ENCODE measurements around the gene EBF3.

Gene EBF3

DNA sequence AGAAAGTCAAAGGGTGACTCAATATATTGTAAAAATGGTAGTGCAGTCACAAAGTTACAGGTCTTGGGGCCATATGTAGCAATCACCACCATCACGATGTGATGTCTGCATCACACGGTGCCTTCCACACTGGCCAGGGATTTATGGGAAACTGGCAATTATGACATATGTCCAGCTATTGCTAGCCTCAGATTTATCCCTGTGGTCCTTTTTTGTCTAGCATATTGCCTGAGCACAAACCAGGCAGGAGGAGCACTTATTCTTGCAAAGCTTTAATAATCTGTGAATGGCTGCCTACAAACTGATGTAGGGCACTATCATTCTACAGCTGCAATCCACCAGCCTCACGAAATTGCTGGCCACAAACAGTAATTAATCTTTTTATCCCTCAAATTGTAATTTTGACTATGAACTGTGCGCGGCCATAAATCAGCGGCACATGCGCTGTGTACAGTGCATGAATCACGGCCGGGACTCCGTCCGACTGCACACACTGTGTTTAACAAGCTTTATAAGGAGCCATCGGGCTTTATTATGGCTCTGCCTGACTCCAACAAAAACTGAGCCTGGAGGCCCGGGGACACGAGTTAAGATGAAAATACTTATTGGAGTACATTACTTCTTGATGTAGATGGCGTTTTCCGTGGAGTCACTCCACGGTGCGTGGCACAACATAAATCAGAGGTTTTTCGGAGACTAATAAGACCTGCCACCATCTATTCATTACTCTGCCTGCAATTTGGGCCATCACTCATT is 115.2 kb downstream of the EBF3 start:
- Histone ChIP-seq H3K4me1 (ENCODE audit: insufficient read depth, low read length) (no peaks in the 10 kb centered on the region), H3K27ac (ENCODE audit: low read length) (no peak overlapping the region), H3K79me2 (ENCODE audit: insufficient read depth, low read length) (no peaks in the 10 kb centered on the region), H3K9me3 (ENCODE audit: insufficient read depth, low read length, severe bottlenecking) (no peaks in the 10 kb centered on the region), H3K27me3 (ENCODE audit: insufficient read depth, low read length, poor library complexity) (no peaks in the 10 kb centered on the region), H3K4me3 (ENCODE audit: low read depth in 1 of 2, low read length in 2 of 2) (no peak overlapping the region), H3K9ac (ENCODE audit: low read depth, low read length) (no peak overlapping the region), H3K36me3 (ENCODE audit: insufficient read depth, low read length) (no peaks in the 10 kb centered on the region), H3K4me2 (ENCODE audit: insufficient read depth, low read length) (no peak overlapping the region), H4K20me1 (ENCODE audit: insufficient read depth, low read length) (no peaks in the 10 kb centered on the region), H2AFZ (ENCODE audit: low read depth, low read length) (no peak overlapping the region)
- DNase-seq (no peak), ATAC-seq (ENCODE audit: insufficient read depth, low read depth) (no peak)
- TF ChIP-seq, protein P1, sequence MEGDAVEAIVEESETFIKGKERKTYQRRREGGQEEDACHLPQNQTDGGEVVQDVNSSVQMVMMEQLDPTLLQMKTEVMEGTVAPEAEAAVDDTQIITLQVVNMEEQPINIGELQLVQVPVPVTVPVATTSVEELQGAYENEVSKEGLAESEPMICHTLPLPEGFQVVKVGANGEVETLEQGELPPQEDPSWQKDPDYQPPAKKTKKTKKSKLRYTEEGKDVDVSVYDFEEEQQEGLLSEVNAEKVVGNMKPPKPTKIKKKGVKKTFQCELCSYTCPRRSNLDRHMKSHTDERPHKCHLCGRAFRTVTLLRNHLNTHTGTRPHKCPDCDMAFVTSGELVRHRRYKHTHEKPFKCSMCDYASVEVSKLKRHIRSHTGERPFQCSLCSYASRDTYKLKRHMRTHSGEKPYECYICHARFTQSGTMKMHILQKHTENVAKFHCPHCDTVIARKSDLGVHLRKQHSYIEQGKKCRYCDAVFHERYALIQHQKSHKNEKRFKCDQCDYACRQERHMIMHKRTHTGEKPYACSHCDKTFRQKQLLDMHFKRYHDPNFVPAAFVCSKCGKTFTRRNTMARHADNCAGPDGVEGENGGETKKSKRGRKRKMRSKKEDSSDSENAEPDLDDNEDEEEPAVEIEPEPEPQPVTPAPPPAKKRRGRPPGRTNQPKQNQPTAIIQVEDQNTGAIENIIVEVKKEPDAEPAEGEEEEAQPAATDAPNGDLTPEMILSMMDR (IDR thresholded peaks at IDR 0.05; ENCODE audit: borderline replicate concordance, extremely low read depth, low read length, poor library complexity, severe bottlenecking) = no peak
- TF ChIP-seq EZH2 (IDR thresholded peaks at IDR 0.05; ENCODE audit: borderline replicate concordance, low read depth, low read length, severe bottlenecking) = no peak

DNA sequence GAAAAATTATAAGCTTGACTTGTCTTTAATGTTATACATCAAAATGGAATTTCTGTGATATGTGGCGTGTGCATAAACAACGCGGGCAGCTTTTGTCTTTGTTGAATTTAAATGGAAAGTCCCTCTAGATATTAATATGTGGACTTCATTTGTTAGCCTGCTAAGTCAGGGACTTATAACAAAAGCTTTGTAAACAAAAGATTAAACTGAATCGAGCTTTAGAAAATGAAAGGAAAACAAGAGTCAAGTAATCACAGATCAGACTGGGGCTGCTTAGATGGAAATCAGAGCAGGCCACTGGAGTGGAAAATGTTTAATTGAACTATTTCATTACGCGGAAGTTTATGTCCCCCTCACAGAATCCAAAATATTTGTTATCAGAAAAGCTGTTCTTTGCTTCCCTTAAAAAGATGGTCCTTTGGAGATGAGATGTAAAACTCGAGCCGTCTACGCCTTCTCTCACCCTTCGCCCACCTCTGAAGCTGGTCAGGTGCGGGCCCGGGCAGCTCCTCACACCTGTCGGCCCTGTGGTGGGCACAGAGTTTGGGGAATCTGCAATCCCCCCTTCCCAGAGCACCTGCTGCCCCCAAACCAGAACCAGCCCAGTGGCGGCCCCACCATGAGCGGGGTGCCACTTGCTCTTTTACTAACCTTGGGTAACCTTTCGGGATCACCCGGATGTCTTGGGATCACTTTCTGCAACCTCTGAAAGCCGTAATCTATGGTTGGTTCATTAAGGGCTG is 116.2 kb downstream of the EBF3 start:
- H3K27me3 ChIP-seq (ENCODE audit: insufficient read depth, low read length, poor library complexity) = no peaks in the 10 kb centered on the region
- ATAC-seq (ENCODE audit: insufficient read depth, low read depth) = no peak

DNA sequence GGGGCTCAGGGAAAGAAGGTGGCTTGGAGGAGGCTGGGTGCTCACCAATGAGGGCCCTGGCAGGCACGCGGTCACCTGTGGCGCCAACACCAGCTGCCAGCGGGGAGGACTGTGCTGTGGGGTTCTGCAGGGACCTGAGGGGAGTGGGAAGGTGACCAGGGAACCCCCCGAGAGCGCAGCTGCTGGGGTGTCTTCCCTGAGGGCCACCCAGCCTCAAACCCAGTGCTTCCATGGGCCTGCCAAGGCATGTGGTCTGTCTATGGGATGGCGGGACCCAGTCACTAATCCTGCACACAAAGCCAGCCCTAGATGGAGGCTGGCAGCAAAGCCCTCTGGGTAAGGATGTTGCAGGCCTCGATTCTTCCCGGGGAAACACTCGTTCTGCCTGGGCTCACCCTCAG is 117.1 kb downstream of the EBF3 start:
- DNase-seq = no peak
- no peaks in the 10 kb centered on the region for H3K36me3 ChIP-seq (ENCODE audit: insufficient read depth, low read length)
- no peaks in the 10 kb centered on the region for H3K27me3 ChIP-seq (ENCODE audit: insufficient read depth, low read length, poor library complexity)
- H3K9me3 ChIP-seq (ENCODE audit: insufficient read depth, low read length, severe bottlenecking) = no peaks in the 10 kb centered on the region
- H3K27ac ChIP-seq (ENCODE audit: low read length) = no peak overlapping the region
- no peak overlapping the region for H3K9ac ChIP-seq (ENCODE audit: low read depth, low read length)
- H3K79me2 ChIP-seq (ENCODE audit: insufficient read depth, low read length) = no peaks in the 10 kb centered on the region
- H3K4me1 ChIP-seq (ENCODE audit: insufficient read depth, low read length) = no peaks in the 10 kb centered on the region
- TF ChIP-seq, protein P1 (IDR thresholded peaks at IDR 0.05; ENCODE audit: borderline replicate concordance, extremely low read depth, low read length, poor library complexity, severe bottlenecking) = no peak
- TF ChIP-seq EZH2 (IDR thresholded peaks at IDR 0.05; ENCODE audit: borderline replicate concordance, low read depth, low read length, severe bottlenecking) = no peak
- no peak overlapping the region for H3K4me3 ChIP-seq (ENCODE audit: low read depth in 1 of 2, low read length in 2 of 2)
- no peak for ATAC-seq (ENCODE audit: insufficient read depth, low read depth)
- no peak overlapping the region for H2AFZ ChIP-seq (ENCODE audit: low read depth, low read length)
- H4K20me1 ChIP-seq (ENCODE audit: insufficient read depth, low read length) = no peaks in the 10 kb centered on the region
- no peak overlapping the region for H3K4me2 ChIP-seq (ENCODE audit: insufficient read depth, low read length)

More for the DNA sequence above, 116.2 kb downstream of the EBF3 start:
- no peaks in the 10 kb centered on the region for H3K79me2 ChIP-seq (ENCODE audit: insufficient read depth, low read length)
- no peaks in the 10 kb centered on the region for H3K4me1 ChIP-seq (ENCODE audit: insufficient read depth, low read length)
- H3K9me3 ChIP-seq (ENCODE audit: insufficient read depth, low read length, severe bottlenecking) = no peaks in the 10 kb centered on the region
- no peak overlapping the region for H3K4me2 ChIP-seq (ENCODE audit: insufficient read depth, low read length)
- TF ChIP-seq, protein P1 (IDR thresholded peaks at IDR 0.05; ENCODE audit: borderline replicate concordance, extremely low read depth, low read length, poor library complexity, severe bottlenecking) = no peak
- TF ChIP-seq EZH2 (IDR thresholded peaks at IDR 0.05; ENCODE audit: borderline replicate concordance, low read depth, low read length, severe bottlenecking) = no peak
- no peak for DNase-seq
- H3K4me3 ChIP-seq (ENCODE audit: low read depth in 1 of 2, low read length in 2 of 2) = no peak overlapping the region
- H4K20me1 ChIP-seq (ENCODE audit: insufficient read depth, low read length) = no peaks in the 10 kb centered on the region
- no peaks in the 10 kb centered on the region for H3K36me3 ChIP-seq (ENCODE audit: insufficient read depth, low read length)
- H3K9ac ChIP-seq (ENCODE audit: low read depth, low read length) = no peak overlapping the region
- no peak overlapping the region for H2AFZ ChIP-seq (ENCODE audit: low read depth, low read length)
- H3K27ac ChIP-seq (ENCODE audit: low read length) = no peak overlapping the region
